ENCODE measurements around the gene FOXO3. TPM values are rescaled to one million over a fixed set of nuclear protein-coding genes. Genes with fewer than 3 reads are reported as not detected.

FOXO3 gene
- total RNA-seq, 2 donors from 2014 or later, result 16.4 to 20.3 TPM

- Mint-ChIP-seq H3K27me3 (ENCODE audit: insufficient read depth) (no peaks in the 10 kb centered on the region), H3K4me1 (peaks cover 6% of the 10 kb centered on the region), H3K4me3 (no peak overlapping the region), H3K36me3 (ENCODE audit: low read depth) (peaks cover 15% of the 10 kb centered on the region), H3K27ac (no peak overlapping the region), H3K9me3 (no peaks in the 10 kb centered on the region)
- H3K27ac ChIP-seq (ENCODE audit: low read depth, low read length), result no peak overlapping the region
- H3K36me3 ChIP-seq (ENCODE audit: control insufficient read depth, insufficient read depth, low read length), result no peaks in the 10 kb centered on the region
- no peak overlapping the region for H3K9ac ChIP-seq (ENCODE audit: extremely low read depth, low read length, poor library complexity, severe bottlenecking)
- H3K4me3 ChIP-seq (ENCODE audit: low read length), result no peak overlapping the region
- H3K4me1 ChIP-seq (ENCODE audit: control insufficient read depth, insufficient read depth, low read length), result no peaks in the 10 kb centered on the region
- H3K9me3 ChIP-seq (ENCODE audit: control insufficient read depth, low read length), result no peaks in the 10 kb centered on the region
- H3K27me3 ChIP-seq (ENCODE audit: control insufficient read depth, insufficient read depth, low read length, poor library complexity, severe bottlenecking), result no peaks in the 10 kb centered on the region
- DNase-seq, result no peak
- 91 to 96% methylated on average over 5 to 8 of the region's 8 CpGs for WGBS, 2 experiments (ENCODE audit: insufficient coverage in 1 of 2, insufficient read length in 1 of 2)
- TF ChIP-seq CTCF (conservative IDR thresholded peaks at IDR 0.05), result no peak
These were observed 124.1 kb downstream of the FOXO3 start for GRCh38 chr6:108684771-108685329.

GRCh38 chr6:108685970-108686369 is 125.3 kb downstream of the FOXO3 start:
- H3K36me3 Mint-ChIP-seq (ENCODE audit: low read depth), result peaks cover 11% of the 10 kb centered on the region
- H3K9me3 Mint-ChIP-seq, result no peaks in the 10 kb centered on the region
- Histone ChIP-seq H3K4me1 (ENCODE audit: control insufficient read depth, insufficient read depth, low read length) (no peaks in the 10 kb centered on the region), H3K9ac (ENCODE audit: extremely low read depth, low read length, poor library complexity, severe bottlenecking) (no peak overlapping the region), H3K4me3 (ENCODE audit: low read length) (no peak overlapping the region), H3K27me3 (ENCODE audit: control insufficient read depth, insufficient read depth, low read length, poor library complexity, severe bottlenecking) (no peaks in the 10 kb centered on the region), H3K9me3 (ENCODE audit: control insufficient read depth, low read length) (no peaks in the 10 kb centered on the region), H3K36me3 (ENCODE audit: control insufficient read depth, insufficient read depth, low read length) (no peaks in the 10 kb centered on the region), H3K27ac (ENCODE audit: low read depth, low read length) (no peak overlapping the region)
- no peak overlapping the region for H3K27ac Mint-ChIP-seq
- H3K4me3 Mint-ChIP-seq, result no peak overlapping the region
- 95 to 100% methylated on average over 1 to 4 of the region's 4 CpGs for WGBS, 2 experiments (ENCODE audit: insufficient coverage in 1 of 2, insufficient read length in 1 of 2)
- no peak for DNase-seq
- H3K4me1 Mint-ChIP-seq, result peaks cover 11% of the 10 kb centered on the region
- TF ChIP-seq CTCF (conservative IDR thresholded peaks at IDR 0.05), result no peak
- H3K27me3 Mint-ChIP-seq (ENCODE audit: insufficient read depth), result no peaks in the 10 kb centered on the region

- no peak overlapping the region for H3K27ac Mint-ChIP-seq
- H3K27me3 Mint-ChIP-seq (ENCODE audit: insufficient read depth), result no peaks in the 10 kb centered on the region
- no peak for TF ChIP-seq CTCF (conservative IDR thresholded peaks at IDR 0.05)
- peaks cover 11% of the 10 kb centered on the region for H3K4me1 Mint-ChIP-seq
- H3K4me3 Mint-ChIP-seq, result no peak overlapping the region
- no peak overlapping the region for H3K4me3 ChIP-seq (ENCODE audit: low read length)
- H3K9ac ChIP-seq (ENCODE audit: extremely low read depth, low read length, poor library complexity, severe bottlenecking), result no peak overlapping the region
- 84 to 90% methylated on average over 3 to 6 of the region's 6 CpGs for WGBS, 2 experiments (ENCODE audit: insufficient coverage in 1 of 2, insufficient read length in 1 of 2)
- H3K36me3 ChIP-seq (ENCODE audit: control insufficient read depth, insufficient read depth, low read length), result no peaks in the 10 kb centered on the region
- no peaks in the 10 kb centered on the region for H3K27me3 ChIP-seq (ENCODE audit: control insufficient read depth, insufficient read depth, low read length, poor library complexity, severe bottlenecking)
- no peaks in the 10 kb centered on the region for H3K9me3 ChIP-seq (ENCODE audit: control insufficient read depth, low read length)
- DNase-seq, result no peak
- no peak overlapping the region for H3K27ac ChIP-seq (ENCODE audit: low read depth, low read length)
- no peaks in the 10 kb centered on the region for H3K9me3 Mint-ChIP-seq
- H3K36me3 Mint-ChIP-seq (ENCODE audit: low read depth), result peaks cover 11% of the 10 kb centered on the region
- no peaks in the 10 kb centered on the region for H3K4me1 ChIP-seq (ENCODE audit: control insufficient read depth, insufficient read depth, low read length)
These were observed 126.2 kb downstream of the FOXO3 start for GRCh38 chr6:108686896-108687295.
